ENCODE results near the gene TTC9.

Gene TTC9

GRCh38 chr14:70724944-70725343, 83.2 kb downstream of the TTC9 start:
- Histone ChIP-seq H3K27ac (ENCODE audit: low read depth, low read length) (no peak overlapping the region), H2AFZ (ENCODE audit: low read depth, low read length, severe bottlenecking) (no peak overlapping the region)
- TF ChIP-seq CTCF (IDR thresholded peaks at IDR 0.05; ENCODE audit: insufficient read depth, low read length, poor library complexity, severe bottlenecking), result no peak
- TF ChIP-seq EZH2phosphoT487 (conservative IDR thresholded peaks at IDR 0.05; ENCODE audit: low read length), result no peak

More at GRCh38 chr14:70724944-70725343, 83.2 kb downstream of the TTC9 start:
- Histone ChIP-seq H3K4me2 (ENCODE audit: low read depth, low read length, poor library complexity, severe bottlenecking) (no peak overlapping the region), H4K20me1 (ENCODE audit: low read depth, low read length) (no peaks in the 10 kb centered on the region), H3K79me2 (ENCODE audit: insufficient read depth, low read length) (no peaks in the 10 kb centered on the region), H3K27me3 (ENCODE audit: low read length) (no peaks in the 10 kb centered on the region), H3K9me2 (replicated peaks; ENCODE audit: insufficient read depth, low read length) (no peaks in the 10 kb centered on the region), H3K9me3 (ENCODE audit: insufficient read depth, low read length) (no peaks in the 10 kb centered on the region), H3F3A (ENCODE audit: insufficient read depth) (no peaks in the 10 kb centered on the region), H3K36me3 (ENCODE audit: low read length) (0 out of 2 replicates have a peak, but pooled peaks cover 2% of the 10 kb centered on the region), H3K9ac (ENCODE audit: low read length) (no peak overlapping the region), H3K4me3 (ENCODE audit: insufficient read depth, low read length, poor library complexity, severe bottlenecking) (no peak overlapping the region)
